Effector CD4-positive, alpha-beta T cell (primary cell): Measurements from ENCODE around the gene BIN1.
A peak's percentile ranks its signal among the peaks of the same experiment; 100 is the strongest.
"Not testable (repeated sequence)": the region's sequence is repeated elsewhere in the genome, so short reads cannot be mapped to it uniquely, and the experiment has no call there.

ENCODE experiments used
- DNase-seq: peaks from one replicate; pipeline ENCODE4 v3.0.0-alpha.2; 2020

The BIN1 gene

GRCh38 chr2:127045792-127046501 is 61.0 kb downstream of the BIN1 start:
- no peak for DNase-seq

- no peak for DNase-seq
Measured at GRCh38 chr2:127044977-127045661, 61.8 kb downstream of the BIN1 start.

- no peak for DNase-seq
Measured at GRCh38 chr2:127044165-127044718, 62.7 kb downstream of the BIN1 start.

DNA sequence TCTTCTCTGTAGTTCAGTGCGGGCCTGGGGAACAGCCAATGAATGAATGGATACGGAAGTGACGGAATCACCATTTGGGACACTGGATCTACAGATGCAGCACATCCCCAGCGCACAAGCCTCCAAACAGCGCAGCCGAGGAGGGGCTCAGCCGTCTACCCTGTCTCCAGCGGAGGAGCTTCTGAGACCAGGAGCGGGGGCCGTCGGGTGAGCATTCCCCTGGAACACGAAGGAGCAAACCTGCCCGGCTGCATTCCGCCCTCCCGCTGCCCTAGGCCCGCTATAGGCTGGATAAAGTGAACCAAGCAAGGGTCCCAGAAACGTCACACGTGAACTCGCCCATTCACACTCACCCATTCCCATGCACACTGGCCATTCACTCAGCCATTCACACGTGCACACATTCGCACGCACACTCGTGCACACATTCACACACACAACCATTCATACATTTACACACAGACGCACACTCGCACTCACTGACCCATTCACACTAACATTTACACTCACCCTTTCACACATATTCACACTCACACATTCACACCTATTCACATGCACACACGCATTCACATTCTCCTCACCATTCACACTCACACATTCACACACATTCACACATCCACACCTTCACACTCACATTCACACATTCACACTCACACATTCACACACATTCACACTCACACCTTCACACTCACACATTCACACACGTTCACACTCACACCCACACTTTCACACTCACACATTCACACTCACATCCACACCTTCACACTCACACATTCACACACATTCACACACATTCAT is 63.4 kb downstream of the BIN1 start:
- no peak for DNase-seq

GRCh38 chr2:127041259-127041970 is 65.5 kb downstream of the BIN1 start:
- DNase-seq = no peak

DNA sequence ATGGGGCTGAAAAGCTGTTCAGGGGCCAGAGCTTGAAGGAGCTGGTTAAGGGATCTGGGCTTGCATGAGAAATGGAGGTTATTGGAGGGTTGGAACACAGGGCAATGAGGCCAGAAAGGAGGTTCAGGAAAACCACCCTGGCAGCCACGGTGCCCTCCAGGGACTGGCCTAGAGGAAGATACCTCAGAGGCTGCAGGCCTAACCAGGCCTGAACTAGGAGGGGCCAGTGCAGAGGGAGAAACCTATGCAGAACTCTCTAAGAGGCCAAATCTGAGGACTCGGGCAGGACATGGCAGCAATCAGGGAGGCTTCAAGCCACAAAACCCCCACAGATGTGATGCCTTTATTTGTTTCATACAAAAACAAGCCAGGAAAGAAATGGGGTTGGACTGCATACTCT is 66.8 kb downstream of the BIN1 start:
- no peak for DNase-seq

DNA sequence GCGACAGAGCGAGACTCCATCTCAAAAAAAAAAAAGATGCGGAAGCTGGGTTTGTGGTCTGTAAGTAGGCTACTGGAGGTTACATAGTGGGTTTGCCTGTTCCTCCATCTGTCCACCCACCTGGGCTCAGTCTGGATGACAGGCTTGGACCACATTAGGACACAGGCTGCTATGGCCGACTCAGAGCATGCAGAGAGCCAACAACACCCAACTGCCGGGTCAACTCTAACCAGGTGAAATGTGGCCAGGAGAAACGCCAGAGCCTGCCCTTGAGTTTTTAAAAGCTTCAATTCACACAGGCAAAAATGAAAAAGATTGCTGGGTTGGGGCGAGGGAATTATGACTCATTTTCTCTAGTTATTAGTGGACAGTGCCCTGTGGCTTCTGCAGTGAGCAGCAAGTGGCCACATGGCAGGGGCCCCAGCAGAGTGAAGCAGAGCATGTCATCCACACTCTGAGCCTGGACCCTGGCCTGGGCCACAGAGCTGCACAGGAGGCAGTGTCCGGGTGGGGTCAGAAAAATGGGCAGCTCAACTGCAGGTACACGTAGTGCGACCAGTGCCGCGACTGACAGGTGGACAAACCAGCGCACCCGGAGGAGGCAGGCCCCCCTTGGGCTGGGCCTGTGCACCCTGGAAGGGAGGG is 67.4 kb downstream of the BIN1 start:
- DNase-seq = no peak

- no peak for DNase-seq
Measured at GRCh38 chr2:127037476-127037875, 69.5 kb downstream of the BIN1 start.

GRCh38 chr2:127034883-127035611 is 71.9 kb downstream of the BIN1 start:
- DNase-seq = no peak

DNA sequence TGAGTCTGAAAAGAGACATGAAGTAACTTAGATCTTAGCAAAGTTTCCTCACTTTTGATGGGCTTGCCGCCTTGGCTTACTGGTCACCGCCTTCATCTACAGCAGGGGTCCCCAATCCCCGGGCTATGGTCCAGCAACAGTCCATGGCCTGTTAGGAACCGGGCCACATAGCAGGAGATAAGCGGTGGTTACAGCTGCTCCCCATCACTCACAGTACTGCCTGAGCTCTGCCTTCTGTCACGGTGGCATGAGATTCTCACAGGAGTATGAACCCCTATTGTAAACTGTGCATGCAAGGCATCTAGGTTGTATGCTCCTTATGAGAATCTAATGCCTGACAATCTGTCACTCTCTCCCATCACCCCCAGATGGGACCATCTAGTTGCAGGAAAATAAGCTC is 72.9 kb downstream of the BIN1 start:
- DNase-seq = no peak

DNA sequence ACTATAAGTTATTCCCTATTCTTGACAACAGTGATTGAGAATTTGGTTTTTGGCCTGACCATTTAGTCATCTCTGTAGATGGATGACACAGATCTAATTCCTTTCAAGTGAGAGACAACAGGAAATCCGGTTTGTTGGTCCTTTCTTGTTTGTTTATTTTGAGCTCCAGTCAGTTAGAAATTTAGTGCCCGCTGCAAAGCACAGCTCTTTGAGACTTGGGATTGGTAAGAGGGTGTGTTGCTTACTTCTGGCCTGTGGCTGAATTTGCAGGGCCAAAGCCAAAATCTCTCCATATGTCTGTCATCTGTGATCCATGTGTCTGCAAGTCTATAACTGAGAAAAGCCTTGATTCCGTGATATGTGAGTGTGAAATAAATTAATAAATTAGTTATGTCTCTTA is 74.3 kb downstream of the BIN1 start:
- no peak for DNase-seq

GRCh38 chr2:127029350-127030051 is 77.5 kb downstream of the BIN1 start:
- no peak for DNase-seq

DNA sequence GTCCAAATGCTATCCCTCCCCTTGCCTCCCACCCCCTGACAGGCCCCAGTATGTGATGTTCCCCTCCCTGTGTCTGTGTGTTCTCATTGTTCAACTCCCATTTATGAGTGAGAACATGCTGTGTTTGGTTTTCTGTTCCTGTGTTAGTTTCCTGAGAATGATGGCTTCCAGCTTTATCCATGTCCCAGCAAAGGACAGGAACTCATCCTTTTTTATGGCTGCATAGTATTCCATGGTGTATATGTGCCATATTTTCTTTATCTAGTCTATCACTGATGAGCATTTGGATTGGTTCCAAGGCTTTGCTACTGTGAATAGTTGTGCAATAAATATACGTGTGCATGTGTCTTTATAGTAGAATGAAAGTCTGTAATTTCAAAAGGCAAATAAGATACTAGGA is 78.2 kb downstream of the BIN1 start:
- not testable (repeated sequence) for DNase-seq

DNA sequence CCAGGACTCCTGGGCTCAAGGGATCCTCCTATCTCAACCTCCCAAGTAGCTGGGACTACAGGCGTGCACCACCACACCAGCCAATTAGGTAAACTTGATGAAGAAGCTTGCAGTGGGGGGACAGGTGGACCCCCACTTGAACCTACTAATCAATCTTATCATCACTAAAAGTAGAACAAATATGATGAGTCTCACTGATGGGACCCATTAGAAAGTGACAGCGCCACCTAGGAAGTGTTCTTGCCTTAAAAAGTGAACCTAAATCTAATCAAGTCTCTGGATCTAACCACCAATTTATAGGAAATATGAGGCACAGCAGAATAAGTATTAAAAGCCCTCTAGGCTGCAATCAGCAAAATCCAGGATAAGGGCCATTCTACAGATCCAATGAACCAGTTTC is 79.2 kb downstream of the BIN1 start:
- DNase-seq = no peak

- peak; percentile 59 for DNase-seq
Measured at GRCh38 chr2:127025359-127026166, 81.4 kb downstream of the BIN1 start.

DNA sequence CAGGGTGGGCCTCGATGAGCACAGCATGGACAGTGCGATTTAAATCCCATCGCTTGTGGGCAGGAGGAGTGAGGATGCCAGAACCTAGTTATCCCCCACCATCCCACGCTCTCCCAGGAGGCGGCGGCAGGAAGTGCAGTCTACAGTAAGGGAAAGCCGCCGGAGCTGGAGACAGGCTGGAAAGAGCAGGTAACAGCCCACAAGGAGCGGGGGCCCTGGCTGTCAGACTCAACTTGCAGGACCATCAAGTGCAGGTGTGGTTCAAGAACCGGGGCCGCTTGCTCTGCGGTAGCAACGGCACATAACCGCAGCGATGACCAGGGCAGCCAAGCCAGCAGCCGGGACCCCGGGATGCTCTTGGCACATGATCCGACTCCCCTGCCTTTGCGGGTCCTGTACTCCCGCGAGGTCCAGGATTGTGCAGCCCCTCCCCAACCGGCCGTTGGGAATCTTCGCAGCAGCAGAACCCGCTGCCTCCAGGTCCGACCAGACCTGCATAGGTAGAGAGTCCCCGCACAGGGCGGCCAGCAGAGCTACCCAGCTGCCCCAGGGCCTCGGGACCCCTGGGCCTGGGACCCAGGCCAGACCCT is 82.1 kb downstream of the BIN1 start:
- no peak for DNase-seq

DNA sequence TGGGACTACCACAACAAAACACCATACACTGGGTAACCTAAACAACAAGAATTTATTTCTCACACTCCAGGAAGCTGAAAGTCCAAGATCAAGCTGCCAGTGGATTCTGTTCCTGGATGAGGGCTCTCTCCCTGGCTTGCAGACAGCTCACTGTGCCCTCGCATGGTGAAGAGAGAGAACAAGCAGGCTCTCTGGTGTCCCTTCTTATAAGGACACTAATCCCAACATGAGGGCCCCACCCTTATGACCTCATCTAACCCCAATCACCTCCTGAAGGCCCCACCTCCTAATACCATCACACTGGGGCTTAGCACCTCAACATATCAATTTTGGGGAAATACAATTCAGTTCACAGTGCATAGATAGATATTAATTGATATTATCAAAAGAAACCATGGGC is 83.5 kb downstream of the BIN1 start:
- no peak for DNase-seq

DNA sequence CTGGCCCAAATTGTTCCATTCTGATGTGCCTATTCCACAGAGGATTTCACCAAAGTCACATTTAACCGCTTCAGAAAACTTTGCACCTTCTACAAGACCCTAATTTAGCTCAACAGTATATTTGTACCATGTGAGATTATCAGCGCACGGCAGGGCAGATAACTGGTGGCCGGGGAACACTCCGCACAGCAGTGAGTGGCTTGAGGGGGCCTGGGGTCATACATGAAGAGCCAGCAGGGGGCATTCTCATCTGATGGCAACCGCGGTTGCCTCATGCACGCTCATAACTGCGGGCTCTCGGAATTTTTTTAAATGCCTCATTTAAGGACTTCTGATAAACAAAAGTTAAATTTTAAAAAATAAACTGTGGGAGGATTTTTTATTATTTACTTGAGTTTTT is 84.1 kb downstream of the BIN1 start:
- DNase-seq = no peak

DNA sequence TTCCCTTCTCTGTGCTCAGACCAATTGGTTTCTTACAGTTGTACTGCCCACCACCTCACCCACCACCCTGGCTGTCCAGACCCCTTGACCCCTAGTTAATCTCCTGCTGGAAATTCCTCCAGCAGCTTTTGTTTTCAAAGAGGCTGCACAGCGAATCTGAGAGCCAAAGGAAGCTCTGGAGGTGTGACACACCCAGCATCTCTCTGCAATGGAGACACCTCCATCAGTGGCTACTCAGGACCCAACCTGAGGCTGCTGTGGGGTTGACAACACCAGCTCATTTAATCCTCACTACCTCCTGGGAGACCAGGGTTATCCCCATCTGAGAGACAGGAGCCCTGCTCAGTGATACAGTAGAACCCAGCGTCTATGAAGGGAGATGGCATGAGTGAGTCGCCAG is 86.4 kb downstream of the BIN1 start:
- no peak for DNase-seq

DNA sequence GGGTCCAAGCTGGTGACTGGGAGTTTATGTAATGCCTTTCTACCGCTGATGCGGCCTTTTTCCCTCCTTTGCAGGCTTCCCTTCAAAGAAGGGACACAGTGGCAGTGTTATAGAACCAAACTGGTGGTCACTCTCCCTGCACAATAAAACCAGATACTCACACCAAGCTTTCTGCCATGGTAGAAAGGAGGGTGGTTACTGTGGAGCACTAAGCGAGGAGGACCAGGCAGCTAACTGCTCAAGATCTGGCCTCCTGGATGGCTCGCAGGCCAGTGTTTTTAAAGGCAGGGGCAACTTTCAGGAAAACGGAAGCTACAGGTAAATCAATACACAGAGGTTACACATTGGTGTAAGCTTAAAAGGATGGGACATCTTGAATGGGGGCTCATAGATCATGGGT is 89.4 kb downstream of the BIN1 start:
- no peak for DNase-seq
